Right lung (tissue), 5 donors: ENCODE measurements around the gene DLD. TPM values are rescaled to one million over a fixed set of nuclear protein-coding genes. Genes with fewer than 3 reads are reported as not detected.
"Not testable (repeated sequence)": the region's sequence is repeated elsewhere in the genome, so short reads cannot be mapped to it uniquely, and the experiment has no call there.

Source experiments
- DNase-seq, 2 donors: peaks; one replicate each; pipeline ENCODE4 v3.0.0-alpha.2; 2013
- polyA plus RNA-seq, 5 donors: library from polyadenylated mRNA; unstranded; fragments of 120-200 nt; gene quantifications; one replicate each; pipeline versions ENCODE4 v1.2.1 to v1.2.3, GENCODE V29; 2013; ENCODE audit warnings: inconsistent platforms in 1 of 5, low replicate concordance in 1 of 5; ENCODE audit not compliant: insufficient read length in 5 of 5, insufficient read depth in 1 of 5

DLD gene
- polyA plus RNA-seq, 5 donors, result 65.4 to 92.7 (median 80.6) TPM

GRCh38 chr7:107911981-107912380, 21.0 kb downstream of the DLD start:
- no peak for DNase-seq

DNA sequence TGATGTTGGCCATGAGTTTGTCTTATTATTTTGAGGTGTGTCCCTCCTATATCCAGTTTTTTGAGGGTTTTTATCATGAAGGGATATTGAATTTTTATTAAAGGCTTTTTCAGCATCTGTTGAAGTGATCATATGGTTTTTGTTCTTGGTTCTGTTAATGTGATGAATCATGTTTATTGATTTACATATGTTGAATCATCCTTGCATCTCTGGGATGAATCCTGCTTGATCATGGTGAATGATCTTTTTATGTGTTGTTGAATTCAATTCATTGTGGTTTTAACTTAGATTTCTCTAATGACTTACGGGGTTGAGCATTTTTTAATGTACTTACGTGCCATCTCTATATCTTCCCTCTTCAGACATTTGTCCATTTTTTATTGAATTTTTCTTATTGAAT, 22.9 kb downstream of the DLD start:
- DNase-seq, result no peak

DNA sequence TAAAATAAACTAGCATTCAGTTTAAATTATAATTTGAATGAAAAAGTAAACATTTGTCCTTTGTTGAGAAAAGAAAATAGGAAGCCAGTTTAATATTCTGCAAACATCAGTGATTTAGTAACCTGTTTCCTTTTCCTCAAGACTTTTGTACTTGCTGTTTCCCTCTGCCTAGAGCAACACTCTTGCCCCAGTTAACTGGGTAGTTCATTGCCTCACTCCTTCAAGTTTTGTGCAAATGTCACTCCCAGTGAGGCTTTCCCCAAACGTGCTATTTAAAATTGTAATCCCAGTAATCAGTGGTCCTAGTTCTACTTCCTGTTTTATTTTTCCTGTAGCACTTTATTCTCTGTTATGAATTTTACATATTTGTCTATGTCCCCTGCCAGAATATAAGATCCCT, 23.8 kb downstream of the DLD start:
- DNase-seq, result no peak

GRCh38 chr7:107915541-107915940, 24.6 kb downstream of the DLD start:
- DNase-seq, result no peak

GRCh38 chr7:107917763-107918651, 27.0 kb downstream of the DLD start:
- DNase-seq, result no peak

DNA sequence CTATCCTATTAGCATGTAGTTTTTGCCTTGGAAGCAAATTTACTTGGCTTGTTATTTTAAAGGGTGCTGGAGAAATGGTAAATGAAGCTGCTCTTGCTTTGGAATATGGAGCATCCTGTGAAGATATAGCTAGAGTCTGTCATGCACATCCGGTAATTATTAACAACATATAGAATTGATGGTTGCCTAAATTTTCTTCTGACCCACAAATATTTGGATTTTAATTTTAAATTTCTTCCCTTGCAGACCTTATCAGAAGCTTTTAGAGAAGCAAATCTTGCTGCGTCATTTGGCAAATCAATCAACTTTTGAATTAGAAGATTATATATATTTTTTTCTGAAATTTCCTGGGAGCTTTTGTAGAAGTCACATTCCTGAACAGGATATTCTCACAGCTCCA, 28.0 kb downstream of the DLD start:
- no peak for DNase-seq

DNA sequence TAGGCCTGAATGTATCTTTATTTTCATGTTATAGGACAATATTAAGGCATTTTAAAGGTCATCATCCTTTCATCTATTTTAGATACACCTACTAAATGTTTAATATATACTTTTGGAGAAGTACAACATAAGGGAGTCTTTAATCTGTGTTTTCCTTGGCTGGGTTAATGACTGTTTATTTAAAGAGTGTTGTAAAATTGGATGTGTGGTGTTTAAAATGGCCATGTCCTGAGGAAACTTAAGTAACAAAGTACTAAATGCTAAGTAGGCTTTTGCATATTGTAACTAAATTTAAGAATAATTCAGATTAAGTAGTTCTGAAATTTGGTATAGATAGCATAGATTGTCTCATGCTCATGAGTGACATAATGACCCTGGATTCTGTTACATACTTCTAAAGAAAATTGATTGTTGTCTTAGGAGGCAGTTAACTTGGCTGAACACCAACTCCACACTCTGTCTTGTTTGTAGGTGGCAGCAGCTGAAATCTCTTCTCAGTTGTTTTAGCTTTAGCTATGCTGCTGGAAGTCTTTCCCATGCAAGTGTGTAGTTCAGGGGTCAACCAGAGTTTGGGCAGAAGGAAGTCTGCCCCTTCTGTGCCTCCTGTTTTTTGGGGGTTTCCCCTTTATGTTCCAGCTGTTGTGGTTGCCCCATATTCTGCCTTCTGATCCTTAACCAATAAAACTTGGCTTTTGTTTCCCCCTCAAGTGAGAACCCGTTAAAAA, 29.2 kb downstream of the DLD start:
- DNase-seq, result no peak

- not testable (repeated sequence) for DNase-seq
These were observed 30.8 kb downstream of the DLD start for GRCh38 chr7:107921826-107922225.

- DNase-seq, result no peak
These were observed 31.9 kb downstream of the DLD start for GRCh38 chr7:107922886-107923285.

DNA sequence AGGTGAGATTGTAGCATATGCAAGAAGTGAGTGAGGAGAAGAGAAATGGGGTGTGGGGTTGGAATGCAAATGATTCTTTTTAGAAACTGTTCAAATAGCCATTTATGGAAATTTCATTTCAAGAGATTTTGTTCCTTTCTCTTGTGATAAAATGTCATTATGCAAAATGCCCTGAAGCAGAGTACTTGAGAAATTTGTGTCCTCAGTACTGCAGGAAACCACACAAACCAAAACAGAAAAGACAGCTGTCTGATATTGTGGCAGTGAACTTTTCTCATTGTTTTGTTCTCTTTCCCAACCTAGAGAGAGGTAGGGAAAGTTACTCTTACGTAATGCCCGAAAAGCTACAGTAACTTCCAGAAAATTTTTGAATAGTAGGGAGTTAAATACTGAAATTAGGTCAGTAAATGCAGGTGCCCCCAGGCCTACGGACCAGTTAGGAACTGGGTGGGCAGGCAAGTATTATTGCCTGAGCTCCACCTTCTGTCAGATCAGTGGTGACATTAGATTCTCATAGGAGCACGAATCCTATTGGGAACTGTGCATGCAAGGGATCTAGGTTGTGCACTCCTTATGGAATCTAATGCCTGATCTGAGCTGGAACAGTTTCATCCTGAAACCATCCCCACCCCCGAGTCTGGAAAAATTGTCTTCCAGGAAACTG, 34.0 kb downstream of the DLD start:
- no peak for DNase-seq

DNA sequence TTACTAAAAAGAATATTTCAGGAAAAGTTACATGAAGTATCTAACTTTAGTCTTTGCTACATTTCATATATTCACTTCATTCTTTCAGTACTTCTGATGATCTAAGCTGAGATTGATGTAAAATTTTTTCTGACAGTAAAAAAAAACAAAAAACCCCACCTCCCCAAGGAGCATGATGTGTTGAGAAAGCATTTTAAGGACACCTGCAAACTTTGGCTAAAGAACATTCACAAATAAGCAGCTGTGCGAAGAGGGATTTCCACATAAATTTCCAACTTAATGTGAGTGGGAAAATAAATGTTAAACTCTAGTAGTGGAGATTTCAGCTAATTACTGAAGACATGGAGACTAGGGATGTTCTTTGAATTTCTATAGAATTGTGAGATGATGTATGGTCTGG, 35.5 kb downstream of the DLD start:
- no peak for DNase-seq

DNA sequence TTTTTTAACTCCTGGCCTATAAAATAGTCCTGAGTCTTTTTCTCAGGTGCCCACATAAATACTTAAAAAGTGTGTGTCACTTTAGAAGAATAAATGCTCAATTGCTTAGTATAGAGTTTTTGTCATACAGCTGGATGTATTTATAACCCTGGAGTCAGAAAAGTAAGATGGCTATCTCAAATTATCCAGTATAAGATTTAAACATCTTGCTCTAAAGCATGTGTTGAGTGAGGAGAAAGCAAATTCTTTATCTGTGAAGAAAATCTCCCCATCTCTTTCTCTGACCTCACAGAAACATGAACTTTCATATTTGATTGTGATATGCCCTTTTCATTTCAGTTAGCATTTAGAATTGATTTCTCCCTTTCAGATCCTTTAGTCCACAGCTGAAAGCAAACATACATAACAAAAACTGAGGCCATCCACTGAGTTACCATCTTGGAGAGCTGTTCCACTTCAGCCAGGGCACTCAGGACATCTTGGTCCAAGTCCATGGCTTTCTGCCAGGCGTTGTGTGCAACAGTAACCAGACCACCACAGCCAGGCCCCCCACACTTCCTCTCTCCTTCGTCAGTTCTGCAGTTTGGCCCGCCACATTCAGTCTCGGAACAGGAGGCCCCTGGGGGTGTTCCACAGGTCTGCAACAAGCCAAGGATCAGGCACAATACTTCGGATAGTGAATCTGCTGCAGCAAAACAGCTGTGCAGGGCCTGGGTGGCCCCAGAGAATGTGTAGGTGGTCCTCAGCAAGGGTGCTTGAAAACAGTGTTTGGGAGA, 40.9 kb downstream of the DLD start:
- no peak for DNase-seq

DNA sequence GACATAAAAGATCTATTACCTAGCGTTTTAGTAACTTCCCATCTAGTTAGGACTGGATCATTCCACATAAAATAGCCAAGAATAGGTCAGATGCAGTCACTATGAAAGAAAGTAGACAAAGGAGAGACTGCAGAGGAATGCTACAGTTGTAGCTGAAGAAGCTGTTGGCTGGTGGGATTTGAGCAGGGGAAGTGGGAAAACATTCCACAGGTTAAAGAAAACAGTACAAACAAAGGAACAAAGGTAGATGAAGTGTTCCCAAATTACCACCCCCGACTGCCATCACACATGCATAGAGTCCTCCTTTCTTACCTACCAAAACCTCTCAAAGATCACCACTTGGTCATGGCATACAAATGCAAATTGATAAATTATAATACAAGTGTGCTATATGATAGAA, 41.8 kb downstream of the DLD start:
- no peak for DNase-seq

DNA sequence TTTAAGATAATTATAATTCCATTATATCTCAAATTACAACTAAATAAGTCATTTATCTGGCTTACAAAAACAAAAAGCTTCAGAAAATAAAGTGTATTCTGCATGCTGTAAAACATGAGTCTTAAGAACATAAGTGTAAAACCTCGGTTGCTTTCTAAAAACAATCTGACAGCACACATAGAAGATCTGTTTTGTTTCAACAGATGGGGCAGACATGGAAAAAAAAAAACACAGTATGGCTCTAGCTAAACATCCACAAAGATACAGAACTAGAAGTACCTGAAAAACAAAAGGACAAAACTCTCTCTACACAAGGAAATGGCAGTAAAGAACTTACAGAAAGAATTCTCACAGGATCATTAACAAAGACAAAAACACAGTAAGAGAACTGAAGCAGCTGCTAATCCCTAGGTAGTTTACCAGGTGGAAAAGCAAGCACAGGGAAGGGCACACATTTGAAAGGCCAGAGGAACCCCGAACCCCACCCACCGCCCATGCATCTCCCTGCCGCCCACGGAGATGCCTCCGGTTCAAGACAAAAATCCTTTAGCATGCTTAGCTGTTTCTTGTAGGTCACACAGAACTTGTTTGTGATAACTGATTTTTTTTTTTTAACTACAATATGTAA, 42.5 kb downstream of the DLD start:
- DNase-seq, result no peak

- no peak for DNase-seq
These were observed 44.2 kb downstream of the DLD start for GRCh38 chr7:107934991-107935770.

DNA sequence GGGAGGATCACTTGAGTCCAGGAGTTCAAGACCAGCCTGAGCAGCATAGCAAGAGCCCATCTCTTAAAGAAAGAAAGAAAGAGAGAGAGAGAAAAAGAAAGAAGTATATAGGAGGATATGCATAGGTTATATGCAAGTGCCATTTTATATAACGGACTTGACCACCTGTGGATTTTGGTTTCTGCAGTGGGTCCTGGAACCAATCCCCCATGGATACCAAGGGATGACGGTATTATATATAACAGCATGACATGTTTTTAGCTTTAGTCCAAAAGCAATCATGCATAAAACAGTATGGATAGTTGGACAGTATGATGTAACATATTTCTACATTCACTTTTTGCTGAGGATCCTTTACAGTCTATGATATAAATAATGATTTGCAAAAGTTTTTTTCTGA, 45.3 kb downstream of the DLD start:
- DNase-seq, result no peak

GRCh38 chr7:107937531-107937930, 46.5 kb downstream of the DLD start:
- DNase-seq, result no peak

DNA sequence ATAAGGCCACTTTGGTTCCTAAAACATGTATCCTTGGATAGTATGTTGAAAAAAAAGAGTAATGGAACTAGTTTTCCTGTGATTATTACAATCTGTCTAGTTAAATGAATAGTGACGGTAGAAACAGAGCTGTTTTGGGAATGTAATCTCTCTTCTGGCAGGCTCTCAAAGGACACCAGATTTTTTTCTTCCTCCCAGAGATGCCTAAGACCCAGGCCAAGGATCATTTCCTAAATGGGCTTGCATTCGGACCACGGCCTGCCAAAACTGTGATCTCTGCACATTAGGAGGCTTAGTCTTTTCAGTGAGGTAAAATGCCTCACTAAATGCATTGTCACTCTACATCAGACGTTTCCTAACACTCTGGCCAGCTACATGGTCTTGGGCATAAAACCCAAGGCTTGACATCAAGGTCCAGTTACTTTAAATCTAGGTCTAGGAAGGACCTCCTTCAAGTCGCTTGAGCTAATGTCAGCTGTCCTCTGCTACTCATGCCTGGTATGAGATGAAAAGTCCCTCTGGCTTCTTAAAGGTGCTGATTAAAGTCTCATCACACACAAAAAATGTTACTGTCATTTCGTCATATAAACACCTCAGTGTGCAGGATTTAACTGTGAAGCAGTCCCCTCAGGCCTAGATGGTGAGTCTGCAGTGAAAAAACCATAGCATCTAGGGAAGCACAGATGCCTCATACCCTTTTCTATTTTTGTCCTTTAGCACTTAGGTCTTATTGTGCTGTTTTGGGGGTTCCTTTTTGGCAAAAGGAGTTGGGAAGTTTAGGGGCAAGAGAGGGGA, 47.7 kb downstream of the DLD start:
- DNase-seq, result peak; percentile 27 to 51
